Measurements from ENCODE around the gene GDE1.

GDE1 gene

DNA sequence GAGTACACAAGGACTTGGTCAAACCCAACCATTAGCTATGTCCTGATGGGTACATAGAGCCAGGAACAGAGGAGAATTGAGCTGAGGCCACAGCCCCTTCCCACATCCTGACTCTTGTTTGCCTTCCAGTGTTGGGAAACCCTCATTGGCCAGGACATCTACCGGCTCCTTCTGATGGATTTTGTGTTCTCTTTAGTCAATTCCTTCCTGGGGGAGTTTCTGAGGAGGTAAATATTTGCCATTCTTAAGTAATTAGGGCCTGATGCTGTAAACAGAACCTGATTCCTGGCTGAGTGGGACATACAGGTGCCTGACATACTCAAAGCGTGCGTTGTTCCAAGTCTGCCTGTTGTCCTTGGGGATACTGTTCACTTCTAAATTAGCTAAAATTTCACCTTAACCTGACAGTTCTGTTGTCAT lies 42.6 kb downstream of the GDE1 start:
- H3K4me2 ChIP-seq = no peak overlapping the region
- no peaks in the 10 kb centered on the region for H3K27me3 ChIP-seq
- no peaks in the 10 kb centered on the region for H3K4me1 ChIP-seq
- H4K20me1 ChIP-seq = no peaks in the 10 kb centered on the region
- H3K36me3 ChIP-seq = no peaks in the 10 kb centered on the region
- no peak overlapping the region for H3K9ac ChIP-seq
- no peak for TF ChIP-seq Cebpa-rat (IDR thresholded peaks at IDR 0.05)
- no peaks in the 10 kb centered on the region for H3K9me3 ChIP-seq
- H3K27ac ChIP-seq = no peak overlapping the region
- no peak overlapping the region for H3K4me3 ChIP-seq

DNA sequence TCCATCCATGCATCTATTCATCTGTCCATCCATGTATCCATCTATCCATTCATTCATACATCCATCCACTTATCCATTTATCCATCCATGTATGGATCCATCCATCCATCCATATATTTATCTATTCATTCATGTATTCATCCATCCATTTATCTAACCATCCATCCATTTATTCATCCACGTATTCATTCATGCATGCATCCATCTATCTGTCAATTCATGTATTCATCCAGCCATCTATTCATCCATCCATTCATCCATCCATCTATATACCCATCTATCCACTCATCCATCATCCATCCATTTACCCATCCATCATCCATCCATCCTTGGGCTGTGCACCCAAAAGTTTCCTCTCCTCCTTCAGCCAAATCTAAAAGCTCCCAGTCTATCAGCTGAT lies 43.4 kb downstream of the GDE1 start:
- Histone ChIP-seq H3K36me3 (no peaks in the 10 kb centered on the region), H3K9me3 (no peaks in the 10 kb centered on the region), H4K20me1 (no peaks in the 10 kb centered on the region), H3K27ac (no peak overlapping the region), H3K27me3 (no peaks in the 10 kb centered on the region), H3K9ac (no peak overlapping the region), H3K4me2 (no peak overlapping the region), H3K4me3 (no peak overlapping the region), H3K4me1 (no peaks in the 10 kb centered on the region)
- TF ChIP-seq Cebpa-rat (IDR thresholded peaks at IDR 0.05) = no peak

DNA sequence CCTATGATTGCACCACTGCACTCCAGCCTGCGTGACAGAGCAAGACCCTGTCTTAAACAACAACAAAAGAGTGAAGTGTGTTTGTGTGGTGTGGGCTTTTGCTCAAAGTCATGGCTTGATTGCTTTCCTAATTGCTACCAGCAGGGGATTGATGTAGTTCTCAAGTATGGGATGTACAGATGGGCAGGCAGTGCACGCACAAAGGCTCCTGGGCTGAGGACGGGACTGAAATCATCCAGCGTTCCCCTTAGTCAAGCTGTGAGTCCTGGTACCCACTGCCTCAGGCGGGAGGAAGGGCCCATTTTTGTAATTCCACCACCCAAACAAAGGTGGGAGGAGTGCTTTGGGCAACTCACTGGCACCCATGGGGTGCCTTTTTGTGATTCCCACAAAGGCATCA lies 47.3 kb downstream of the GDE1 start:
- TF ChIP-seq Cebpa-rat (IDR thresholded peaks at IDR 0.05) = no peak
- Histone ChIP-seq H3K27ac (no peak overlapping the region), H3K4me3 (no peak overlapping the region), H3K27me3 (no peaks in the 10 kb centered on the region), H3K9ac (no peak overlapping the region), H3K4me1 (no peaks in the 10 kb centered on the region), H4K20me1 (no peaks in the 10 kb centered on the region), H3K4me2 (no peak overlapping the region), H3K9me3 (no peaks in the 10 kb centered on the region), H3K36me3 (no peaks in the 10 kb centered on the region)

DNA sequence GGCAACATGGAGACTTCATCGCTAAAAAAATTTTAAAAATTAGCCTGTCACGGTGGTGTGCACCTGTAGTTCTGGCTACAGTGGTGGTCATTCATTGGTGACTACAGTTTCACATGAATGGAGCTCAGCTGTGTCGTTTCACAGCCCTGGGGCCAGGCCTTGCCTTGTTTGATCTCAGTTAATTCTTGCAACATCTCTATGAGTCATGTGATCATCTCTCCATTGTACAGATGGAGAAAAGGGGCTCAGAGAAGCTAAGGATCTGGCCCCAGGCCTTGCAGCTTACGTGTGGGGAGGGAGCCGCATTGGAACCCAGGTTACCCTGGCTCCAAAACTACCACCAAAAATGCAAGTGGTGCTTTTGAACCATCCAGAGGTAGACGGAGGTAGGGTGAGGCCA lies 49.4 kb downstream of the GDE1 start:
- Histone ChIP-seq H3K4me1 (no peaks in the 10 kb centered on the region), H3K27ac (no peak overlapping the region), H4K20me1 (no peaks in the 10 kb centered on the region), H3K9ac (no peak overlapping the region), H3K36me3 (no peaks in the 10 kb centered on the region), H3K9me3 (no peaks in the 10 kb centered on the region), H3K27me3 (no peaks in the 10 kb centered on the region), H3K4me2 (no peak overlapping the region), H3K4me3 (no peak overlapping the region)
- no peak for TF ChIP-seq Cebpa-rat (IDR thresholded peaks at IDR 0.05)

DNA sequence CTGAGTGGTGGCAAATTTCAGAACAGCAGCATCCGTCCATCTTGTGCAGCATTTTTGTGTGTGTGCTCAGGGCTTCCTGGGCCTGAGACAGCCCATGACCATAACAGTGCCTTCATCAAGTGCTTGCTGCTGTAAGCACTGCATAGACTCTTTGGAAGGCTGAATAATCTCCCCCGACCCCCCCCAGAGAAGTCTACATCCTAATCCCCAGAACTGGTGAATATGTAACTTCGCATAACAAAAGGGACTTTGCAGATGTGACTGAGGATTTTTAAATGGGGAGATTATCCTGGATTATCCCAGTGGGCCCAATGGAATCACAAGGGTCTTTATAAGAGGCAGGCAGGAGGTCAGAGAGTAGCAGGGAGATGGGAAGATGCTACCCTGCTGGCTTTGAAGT lies 53.6 kb downstream of the GDE1 start:
- Histone ChIP-seq H3K4me1 (no peaks in the 10 kb centered on the region), H3K36me3 (no peaks in the 10 kb centered on the region), H3K4me3 (no peak overlapping the region), H3K27me3 (no peaks in the 10 kb centered on the region), H3K4me2 (no peak overlapping the region), H3K9ac (no peak overlapping the region), H3K9me3 (no peaks in the 10 kb centered on the region), H3K27ac (no peak overlapping the region), H4K20me1 (no peaks in the 10 kb centered on the region)
- TF ChIP-seq Cebpa-rat (IDR thresholded peaks at IDR 0.05) = no peak

DNA sequence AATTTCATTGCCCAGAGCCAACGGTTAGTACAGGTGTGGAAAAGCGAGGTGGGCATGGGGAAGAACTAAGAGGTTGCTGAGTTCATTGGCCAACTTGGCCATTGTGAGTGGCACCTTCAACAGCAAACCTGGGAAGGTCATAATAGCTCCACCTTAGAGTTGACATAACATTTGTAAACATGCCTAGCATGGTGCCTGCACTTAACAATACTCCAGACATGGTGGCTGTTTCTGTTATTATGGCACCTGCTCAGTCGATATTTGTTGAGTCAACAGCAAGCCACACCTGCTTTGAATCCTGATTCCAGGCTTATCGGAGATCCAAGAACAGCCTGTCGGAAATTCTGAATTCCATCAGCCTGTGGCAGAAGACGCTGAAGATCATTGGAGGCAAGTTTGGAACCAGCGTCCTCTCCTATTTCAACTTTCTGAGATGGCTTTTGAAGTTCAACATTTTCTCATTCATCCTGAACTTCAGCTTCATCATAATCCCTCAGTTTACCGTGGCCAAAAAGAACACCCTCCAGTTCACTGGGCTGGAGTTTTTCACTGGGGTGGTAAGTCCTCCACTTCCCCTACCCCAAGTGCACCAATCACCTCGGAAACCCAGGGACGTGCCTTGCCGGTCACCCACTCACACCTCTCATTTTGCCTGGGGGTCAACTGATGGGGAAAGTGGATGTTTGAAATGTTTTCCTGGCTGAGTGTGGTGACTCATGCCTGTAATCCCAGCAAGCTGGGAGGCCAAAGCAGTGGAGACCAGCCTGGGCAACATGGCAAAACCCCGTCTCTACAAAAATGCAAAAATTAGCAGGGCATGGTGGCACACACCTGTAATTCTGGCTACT lies 58.2 kb downstream of the GDE1 start:
- no peak overlapping the region for H3K27ac ChIP-seq
- no peak overlapping the region for H3K9ac ChIP-seq
- no peaks in the 10 kb centered on the region for H3K27me3 ChIP-seq
- no peaks in the 10 kb centered on the region for H3K4me1 ChIP-seq
- H3K4me3 ChIP-seq = no peak overlapping the region
- no peaks in the 10 kb centered on the region for H3K9me3 ChIP-seq
- no peak overlapping the region for H3K4me2 ChIP-seq
- no peaks in the 10 kb centered on the region for H4K20me1 ChIP-seq
- H3K36me3 ChIP-seq = no peaks in the 10 kb centered on the region
- no peak for TF ChIP-seq Cebpa-rat (IDR thresholded peaks at IDR 0.05)

DNA sequence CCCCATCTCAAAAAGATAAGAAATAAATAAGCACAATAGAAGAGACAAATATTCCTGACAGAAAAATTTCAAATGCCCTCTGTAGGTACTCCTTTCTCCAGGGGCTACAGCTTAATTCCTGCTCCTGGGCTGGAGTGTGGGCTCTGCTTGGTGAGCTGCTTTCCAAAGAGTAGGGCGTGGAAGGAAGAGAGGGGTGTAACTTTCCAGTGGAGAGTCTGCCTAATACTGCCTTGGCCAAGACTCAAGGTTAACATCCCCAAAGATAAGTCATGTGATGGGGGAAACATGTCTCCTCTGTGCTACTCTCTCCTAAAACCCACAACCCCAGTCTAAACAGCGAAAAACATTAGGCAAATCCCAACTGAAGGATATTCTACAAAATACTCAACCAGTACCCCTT lies 61.5 kb downstream of the GDE1 start:
- TF ChIP-seq Cebpa-rat (IDR thresholded peaks at IDR 0.05) = no peak
- H4K20me1 ChIP-seq = no peaks in the 10 kb centered on the region
- H3K9ac ChIP-seq = no peak overlapping the region
- H3K36me3 ChIP-seq = no peaks in the 10 kb centered on the region
- no peaks in the 10 kb centered on the region for H3K4me1 ChIP-seq
- H3K4me2 ChIP-seq = no peak overlapping the region
- no peak overlapping the region for H3K4me3 ChIP-seq
- no peaks in the 10 kb centered on the region for H3K27me3 ChIP-seq
- H3K27ac ChIP-seq = no peak overlapping the region
- no peaks in the 10 kb centered on the region for H3K9me3 ChIP-seq

DNA sequence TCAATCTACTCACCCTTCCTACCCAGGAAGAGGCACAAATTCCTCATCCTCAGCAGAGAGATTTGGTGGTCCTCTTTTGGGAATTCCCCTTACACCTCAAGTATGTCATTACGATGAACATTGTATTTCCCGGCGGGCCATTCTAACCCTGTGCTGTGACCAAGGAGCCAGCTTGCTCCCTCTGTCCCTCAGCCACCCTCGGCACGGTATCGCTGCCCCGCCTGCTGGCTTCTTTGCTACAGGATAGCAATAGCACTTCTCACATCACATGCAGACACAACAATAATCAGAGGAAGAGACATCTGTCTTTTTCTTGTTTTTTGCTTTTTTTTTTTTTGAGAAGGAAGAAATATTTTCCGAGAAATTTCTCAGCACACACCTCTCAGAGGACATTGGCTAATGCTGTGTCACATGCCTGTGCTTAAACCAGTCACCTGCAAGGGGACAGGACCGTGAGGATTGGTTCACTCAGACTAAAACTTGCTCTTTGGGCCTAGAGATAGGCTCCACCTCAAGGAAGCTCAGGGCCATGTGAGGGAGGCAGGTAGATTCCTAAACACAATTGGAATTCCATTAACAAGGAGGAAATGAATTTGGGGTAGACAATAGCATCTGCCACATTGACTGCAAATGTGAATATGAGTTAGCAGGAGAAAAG lies 63.0 kb downstream of the GDE1 start:
- Histone ChIP-seq H4K20me1 (no peaks in the 10 kb centered on the region), H3K9me3 (no peaks in the 10 kb centered on the region), H3K36me3 (no peaks in the 10 kb centered on the region), H3K27ac (no peak overlapping the region), H3K4me1 (no peaks in the 10 kb centered on the region), H3K27me3 (no peaks in the 10 kb centered on the region), H3K4me2 (no peak overlapping the region), H3K4me3 (no peak overlapping the region), H3K9ac (no peak overlapping the region)
- TF ChIP-seq Cebpa-rat (IDR thresholded peaks at IDR 0.05) = no peak
